Muscle layer of colon (tissue), 2 donors: ENCODE measurements around the gene AP1S1.

Experiments used
- H3K27ac ChIP-seq: one replicate; pipeline ENCODE4 v1.7.0; 2013; ENCODE audit warnings: low read depth, mild to moderate bottlenecking, low read length, moderate library complexity
- H3K27me3 ChIP-seq, 2 donors: one replicate each; pipeline ENCODE4 v1.7.0; 2013; ENCODE audit warnings: low read length in 2 of 2, mild to moderate bottlenecking in 2 of 2; ENCODE audit not compliant: insufficient read depth in 2 of 2, control insufficient read depth in 1 of 2
- H3K36me3 ChIP-seq: one replicate; pipeline ENCODE4 v1.7.0; 2013; ENCODE audit warnings: mild to moderate bottlenecking, low read length; ENCODE audit not compliant: insufficient read depth
- H3K4me1 ChIP-seq: one replicate; pipeline ENCODE4 v1.7.0; 2013; ENCODE audit warnings: mild to moderate bottlenecking, low read length; ENCODE audit not compliant: insufficient read depth
- H3K4me3 ChIP-seq, 2 donors: one replicate each; pipeline ENCODE4 v1.7.0; 2013; ENCODE audit warnings: low read length in 2 of 2, low read depth in 1 of 2, mild to moderate bottlenecking in 1 of 2, moderate library complexity in 1 of 2
- H3K9ac ChIP-seq: one replicate; pipeline ENCODE4 v1.7.0; 2013; ENCODE audit warnings: low read length
- H3K9me3 ChIP-seq: one replicate; pipeline ENCODE4 v1.7.0; 2013; ENCODE audit warnings: mild to moderate bottlenecking, low read length
- donor health status: abdominal sarcoma.
- donor health status: Adenocarcinoma of cecum.

Gene AP1S1

DNA sequence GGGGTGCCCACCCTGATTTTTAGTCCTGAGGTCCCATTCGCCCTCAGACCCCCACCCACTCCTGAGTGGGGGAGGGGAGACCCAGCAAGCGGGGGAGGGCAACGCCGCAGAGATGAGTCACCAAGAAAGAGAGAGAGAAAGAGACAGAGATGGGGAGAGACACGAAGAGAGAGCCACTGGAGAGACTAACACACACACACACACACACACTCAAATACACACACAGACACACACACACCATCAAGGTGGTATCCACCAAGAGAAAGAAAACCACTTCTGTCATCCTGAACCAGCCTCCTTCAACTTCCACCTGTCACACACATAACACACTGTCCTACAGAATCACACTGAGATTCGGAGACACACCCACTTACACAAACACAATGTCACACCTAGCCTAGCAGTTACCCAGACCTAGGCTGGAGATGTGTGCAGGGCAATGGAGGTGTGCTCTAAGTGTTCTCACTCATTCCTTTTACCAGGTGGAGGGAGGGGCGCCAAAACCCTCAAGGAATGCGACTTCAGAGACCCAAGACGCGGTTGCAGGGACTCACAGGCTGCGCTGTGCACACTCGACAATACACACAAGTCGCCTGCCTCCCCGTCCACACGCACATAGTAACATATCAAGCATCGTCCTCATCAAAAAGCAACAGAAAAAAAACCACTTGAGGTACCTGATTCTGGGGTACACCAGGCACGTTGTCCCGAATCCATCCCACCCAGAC, 15.0 kb downstream of the AP1S1 start:
- H3K27ac ChIP-seq, result no peak overlapping the region

DNA sequence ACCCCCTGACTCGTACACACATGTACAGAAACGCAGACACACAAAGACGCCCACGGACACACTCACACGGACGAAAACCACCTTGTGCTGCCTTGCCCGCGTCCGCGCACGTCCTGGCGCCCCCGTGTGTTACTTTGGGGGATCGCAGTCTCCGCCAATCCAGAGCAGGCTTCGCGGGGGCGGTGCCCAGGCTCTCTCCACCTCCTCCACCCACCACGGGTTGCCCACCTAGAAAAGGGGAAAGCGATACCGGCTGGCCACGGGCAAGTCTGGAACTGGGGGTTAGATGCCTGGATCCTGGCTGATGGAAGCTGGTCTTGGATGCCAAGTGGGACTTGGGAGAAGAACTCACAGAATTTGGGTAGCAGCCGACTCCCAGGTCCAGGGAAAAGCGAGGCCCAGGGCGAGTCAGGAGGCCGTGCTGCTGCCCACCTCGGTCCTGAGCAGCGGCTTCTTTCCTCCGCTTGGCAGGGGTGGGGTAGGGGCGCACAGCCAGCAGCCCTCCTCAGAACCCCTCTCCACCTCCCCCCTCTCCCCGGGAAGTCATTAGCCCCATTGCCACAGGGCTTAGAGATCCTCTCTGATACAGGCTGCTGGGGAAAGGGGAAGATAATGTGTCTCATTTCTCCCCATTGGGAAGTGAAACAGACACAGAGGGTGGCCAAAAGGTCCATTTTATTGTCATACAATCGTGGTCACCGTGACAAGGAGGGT, 15.7 kb downstream of the AP1S1 start:
- H3K4me1 ChIP-seq, result peaks cover 15% of the 10 kb centered on the region
- peaks cover 80 to 96% of the 10 kb centered on the region in 2 donors for H3K27me3 ChIP-seq
- H3K9ac ChIP-seq, result no peak overlapping the region
- no peaks in the 10 kb centered on the region for H3K9me3 ChIP-seq
- no peak overlapping the region for H3K4me3 ChIP-seq
- H3K27ac ChIP-seq, result no peak overlapping the region
- no peaks in the 10 kb centered on the region for H3K36me3 ChIP-seq

More for the DNA sequence above, 15.0 kb downstream of the AP1S1 start:
- Histone ChIP-seq H3K9ac (no peak overlapping the region), H3K9me3 (no peaks in the 10 kb centered on the region), H3K4me1 (peaks cover 17% of the 10 kb centered on the region), H3K4me3 (no peak overlapping the region), H3K27me3 (peaks cover 82 to 99% of the 10 kb centered on the region in 2 donors), H3K36me3 (no peaks in the 10 kb centered on the region)

GRCh38 chr7:101170617-101171441, 16.6 kb downstream of the AP1S1 start:
- Histone ChIP-seq H3K27ac (no peak overlapping the region), H3K4me1 (peaks cover 9% of the 10 kb centered on the region), H3K27me3 (peaks cover 75 to 96% of the 10 kb centered on the region in 2 donors)

DNA sequence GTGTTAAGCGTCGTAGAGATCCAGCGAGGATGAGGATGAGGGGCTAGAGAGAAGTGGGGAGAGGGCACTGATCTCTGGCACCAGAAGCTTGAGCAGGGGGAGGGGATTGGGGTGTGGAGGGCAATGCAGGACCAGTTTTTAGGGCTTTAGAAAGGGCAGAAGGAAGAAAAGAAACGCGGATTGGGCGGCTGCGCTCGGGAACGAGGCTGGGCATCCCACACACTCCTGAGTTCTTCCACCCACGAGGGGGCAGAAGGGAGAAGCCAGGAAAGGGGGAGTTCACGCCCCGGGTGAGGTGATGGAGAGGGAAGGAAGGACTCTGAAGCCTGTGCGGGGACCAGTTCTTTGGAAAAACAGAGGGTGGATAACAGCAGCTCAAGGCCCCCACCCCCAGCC, 17.2 kb downstream of the AP1S1 start:
- H3K4me1 ChIP-seq, result peaks cover 6% of the 10 kb centered on the region
- H3K36me3 ChIP-seq, result no peaks in the 10 kb centered on the region
- peaks cover 73 to 96% of the 10 kb centered on the region in 2 donors for H3K27me3 ChIP-seq

More at GRCh38 chr7:101170617-101171441, 16.6 kb downstream of the AP1S1 start:
- H3K36me3 ChIP-seq, result no peaks in the 10 kb centered on the region
- no peak overlapping the region for H3K4me3 ChIP-seq
- no peaks in the 10 kb centered on the region for H3K9me3 ChIP-seq
- H3K9ac ChIP-seq, result no peak overlapping the region

GRCh38 chr7:101172005-101172853, 18.0 kb downstream of the AP1S1 start:
- Histone ChIP-seq H3K4me1 (peaks cover 6% of the 10 kb centered on the region), H3K36me3 (no peaks in the 10 kb centered on the region), H3K9me3 (no peaks in the 10 kb centered on the region), H3K27ac (no peak overlapping the region), H3K27me3 (peaks cover 75 to 97% of the 10 kb centered on the region in 2 donors), H3K4me3 (no peak overlapping the region), H3K9ac (no peak overlapping the region)

More for the DNA sequence above, 17.2 kb downstream of the AP1S1 start:
- Histone ChIP-seq H3K27ac (no peak overlapping the region), H3K9ac (no peak overlapping the region), H3K4me3 (no peak overlapping the region), H3K9me3 (no peaks in the 10 kb centered on the region)

- Histone ChIP-seq H3K36me3 (no peaks in the 10 kb centered on the region), H3K9ac (no peak overlapping the region), H3K4me3 (no peak overlapping the region), H3K27ac (no peak overlapping the region), H3K4me1 (peaks cover 6% of the 10 kb centered on the region), H3K27me3 (peaks cover 76 to 97% of the 10 kb centered on the region in 2 donors), H3K9me3 (no peaks in the 10 kb centered on the region)
Measured at GRCh38 chr7:101172854-101173751, 18.8 kb downstream of the AP1S1 start.

- Histone ChIP-seq H3K27me3 (peaks cover 71 to 97% of the 10 kb centered on the region in 2 donors), H3K4me3 (no peak overlapping the region), H3K4me1 (peaks cover 6% of the 10 kb centered on the region)
Measured at GRCh38 chr7:101173752-101174244, 19.5 kb downstream of the AP1S1 start.

DNA sequence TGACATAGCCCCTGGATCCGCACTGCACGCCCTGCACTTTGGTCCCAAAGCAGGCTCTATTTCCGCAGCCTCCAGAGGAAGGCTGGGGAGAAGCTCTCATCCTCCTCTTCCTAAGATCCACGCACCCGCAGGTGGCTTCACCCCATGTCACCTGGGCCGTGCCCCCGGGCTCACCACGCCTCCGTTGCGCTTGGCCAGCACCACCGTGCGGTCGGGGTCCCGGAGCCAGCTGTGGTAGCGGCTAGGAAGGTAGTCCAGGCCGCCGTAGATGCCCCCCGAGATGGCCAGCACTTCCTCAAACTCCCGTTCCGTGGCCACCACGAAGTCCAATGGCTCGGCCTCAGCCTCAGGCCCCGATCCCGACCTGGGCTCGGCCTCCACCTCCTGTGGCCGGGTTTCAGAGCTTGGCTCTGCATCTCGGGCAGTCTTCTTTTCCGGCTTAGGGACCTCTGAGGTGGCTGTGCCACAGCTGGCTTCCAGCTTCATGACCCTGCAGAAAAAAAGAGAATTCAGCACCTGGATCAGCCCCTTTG, 20.1 kb downstream of the AP1S1 start:
- Histone ChIP-seq H3K9ac (no peak overlapping the region), H3K36me3 (no peaks in the 10 kb centered on the region), H3K4me1 (peaks cover 6% of the 10 kb centered on the region), H3K27ac (no peak overlapping the region), H3K9me3 (no peaks in the 10 kb centered on the region), H3K4me3 (no peak overlapping the region), H3K27me3 (peaks cover 69 to 96% of the 10 kb centered on the region in 2 donors)

More at GRCh38 chr7:101173752-101174244, 19.5 kb downstream of the AP1S1 start:
- Histone ChIP-seq H3K27ac (no peak overlapping the region), H3K36me3 (no peaks in the 10 kb centered on the region), H3K9ac (no peak overlapping the region), H3K9me3 (no peaks in the 10 kb centered on the region)

- H3K36me3 ChIP-seq, result no peaks in the 10 kb centered on the region
Measured at GRCh38 chr7:101175664-101176063, 21.4 kb downstream of the AP1S1 start.

More at GRCh38 chr7:101175664-101176063, 21.4 kb downstream of the AP1S1 start:
- Histone ChIP-seq H3K27me3 (peaks cover 62 to 97% of the 10 kb centered on the region in 2 donors), H3K9me3 (no peaks in the 10 kb centered on the region), H3K27ac (no peak overlapping the region), H3K4me3 (no peak overlapping the region), H3K9ac (no peak overlapping the region), H3K4me1 (peaks cover 6% of the 10 kb centered on the region)
